GM19240 (cell line): Measurements from ENCODE around the gene SPAG9.
"Not testable (repeated sequence)": the region's sequence is repeated elsewhere in the genome, so short reads cannot be mapped to it uniquely, and the experiment has no call there.

ENCODE experiments used
- DNase-seq: peaks from one replicate; pipeline ENCODE4 v3.0.0; 2011; ENCODE audit warnings: low spot score; ENCODE audit not compliant: insufficient read length

Gene SPAG9

DNA sequence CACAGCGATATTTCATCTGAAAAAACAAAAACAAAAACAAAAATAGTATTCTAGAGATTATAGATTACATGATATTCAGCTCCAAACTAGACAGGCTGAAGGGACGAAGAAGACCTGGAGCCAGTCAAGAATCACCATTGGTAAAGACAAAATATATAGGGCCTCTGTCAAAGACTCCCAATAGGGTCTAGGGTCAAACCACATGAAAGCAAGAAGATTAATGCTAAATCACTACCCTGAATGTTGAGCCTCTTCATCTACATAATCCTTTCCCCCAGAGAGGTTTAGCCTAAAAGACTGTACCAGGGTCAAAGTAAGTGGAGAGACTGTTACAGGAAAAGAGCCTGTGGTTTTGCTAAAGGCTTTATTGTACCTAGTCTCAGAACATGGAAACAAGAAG is 21.9 kb upstream of the SPAG9 start:
- DNase-seq, result no peak

- no peak for DNase-seq
Measured at GRCh38 chr17:51135956-51136355, 15.3 kb upstream of the SPAG9 start.

GRCh38 chr17:51133365-51133764 is 12.7 kb upstream of the SPAG9 start:
- no peak for DNase-seq

DNA sequence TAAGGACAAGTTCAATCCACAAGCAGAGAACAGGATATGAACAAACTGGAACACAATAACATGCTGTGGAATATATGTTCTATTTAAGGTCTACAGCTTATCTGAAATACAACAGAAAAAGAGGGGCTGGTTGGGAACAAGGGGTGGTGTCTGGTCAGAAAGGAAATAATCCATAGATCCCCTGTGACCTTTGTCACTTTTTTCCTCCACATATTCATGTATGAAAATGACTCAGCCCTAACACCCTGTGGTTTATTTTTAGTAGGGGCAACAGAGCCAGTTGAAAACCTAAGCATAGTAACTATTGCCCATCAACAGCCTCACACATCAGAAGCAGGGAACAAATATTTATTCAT is 12.3 kb upstream of the SPAG9 start:
- no peak for DNase-seq

DNA sequence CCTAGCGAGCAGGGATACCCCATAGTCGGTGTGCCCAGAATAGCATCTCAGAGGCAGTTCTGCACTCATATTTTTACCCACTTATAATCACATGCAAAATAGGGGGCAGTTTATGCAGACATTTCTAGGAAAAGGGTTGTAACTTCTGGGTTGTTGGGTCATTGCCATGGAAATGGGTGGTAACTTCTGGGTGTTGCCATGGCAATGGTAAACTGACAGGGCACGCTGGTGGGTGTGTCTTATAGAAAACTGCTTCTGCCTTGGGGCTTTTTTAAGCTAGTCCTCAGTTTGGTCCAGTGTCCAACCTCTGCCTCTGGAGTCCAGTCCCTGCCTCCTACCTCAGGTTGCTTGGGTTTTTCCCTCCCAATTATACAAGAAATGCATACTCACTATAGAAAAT is 7.4 kb upstream of the SPAG9 start:
- no peak for DNase-seq

DNA sequence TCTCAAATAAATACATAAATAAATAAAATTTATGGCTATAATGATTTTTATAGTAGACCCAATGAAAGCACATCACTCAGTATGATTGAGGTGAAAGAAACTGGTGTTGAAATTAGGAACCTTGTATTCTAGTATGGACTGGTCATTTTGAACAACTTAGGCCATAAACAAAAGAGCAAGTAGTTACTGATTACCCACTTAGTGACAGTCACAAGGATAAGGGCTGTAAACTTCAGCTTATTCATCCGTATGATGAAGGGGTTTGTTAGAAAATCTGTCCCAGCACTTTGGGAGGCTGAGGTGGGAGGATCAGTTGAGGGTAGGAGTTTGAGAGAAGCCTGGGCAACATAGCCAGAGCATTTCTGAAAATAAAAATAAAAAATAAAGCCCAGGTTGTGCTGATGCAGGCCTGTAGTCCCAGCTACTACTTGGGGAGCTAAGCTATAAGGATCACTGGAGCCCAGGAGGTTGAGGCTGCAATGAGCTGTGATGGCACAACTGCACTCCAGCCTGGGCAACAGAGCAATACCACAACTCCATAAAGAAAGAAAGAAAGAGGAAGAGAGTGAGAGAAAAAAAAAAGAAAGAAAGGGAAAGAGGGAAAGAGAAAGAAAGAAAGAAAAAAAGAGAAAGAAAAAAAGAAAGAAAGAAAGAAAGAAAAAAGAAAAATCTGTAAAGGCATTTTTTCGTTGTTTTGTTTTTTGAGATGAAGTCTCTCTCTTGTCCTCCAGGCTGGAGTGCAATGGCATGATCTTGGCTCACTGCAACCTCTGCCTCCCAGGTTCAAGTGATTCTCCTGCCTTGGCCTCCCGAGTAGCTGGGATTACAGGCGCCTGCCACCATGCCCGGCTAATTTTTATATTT is 4.2 kb upstream of the SPAG9 start:
- no peak for DNase-seq

- DNase-seq, result not testable (repeated sequence)
Measured at GRCh38 chr17:51122473-51123115, 1.9 kb upstream of the SPAG9 start.

- peak; percentile 49 for DNase-seq
Measured at GRCh38 chr17:51121620-51122472, 1.2 kb upstream of the SPAG9 start.

GRCh38 chr17:51120357-51120738 is 320 bp downstream of the SPAG9 start:
- DNase-seq, result peak; percentile 26

GRCh38 chr17:51119415-51120356 is 982 bp downstream of the SPAG9 start:
- DNase-seq, result peak; percentile 18

DNA sequence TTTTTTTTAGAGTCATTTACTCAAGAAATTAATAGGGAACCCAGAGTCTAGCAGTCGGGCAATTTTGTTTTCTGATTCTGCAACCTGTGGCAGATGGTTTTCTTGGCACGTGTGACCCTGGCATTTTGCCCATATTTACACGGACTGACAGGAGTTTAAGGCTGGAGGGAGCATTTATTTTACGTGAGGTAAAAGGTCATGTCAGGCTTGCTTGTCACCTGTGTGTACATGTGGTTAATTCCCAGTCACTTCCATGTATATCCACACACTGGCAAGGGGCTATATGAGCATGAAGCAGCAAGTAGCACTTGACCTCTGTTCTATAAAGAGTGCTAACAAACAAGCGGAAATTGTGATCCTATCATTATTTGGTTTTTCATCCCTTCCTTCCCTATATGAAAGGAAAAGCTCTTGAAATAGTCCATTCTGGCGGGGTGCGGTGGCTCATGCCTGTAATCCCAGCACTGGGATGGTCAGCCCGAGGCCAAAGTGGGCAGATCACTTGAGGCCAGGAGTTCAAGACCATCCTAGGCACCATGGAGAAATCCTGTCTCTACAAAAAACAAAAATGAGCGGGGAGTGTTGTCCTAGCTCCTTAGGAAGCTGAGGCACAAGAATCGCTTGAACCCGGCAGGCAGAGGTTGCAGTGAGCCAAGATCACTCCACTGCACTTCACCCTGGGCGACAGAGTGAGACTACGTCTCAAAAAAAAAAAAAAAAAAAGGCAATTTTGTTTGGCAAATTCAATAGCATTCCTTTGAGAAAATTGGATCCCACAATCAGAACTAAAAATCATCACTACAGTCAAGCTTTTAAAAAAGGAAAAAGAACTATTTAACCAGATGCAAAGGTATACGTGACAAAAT is 2.1 kb downstream of the SPAG9 start:
- DNase-seq, result no peak

DNA sequence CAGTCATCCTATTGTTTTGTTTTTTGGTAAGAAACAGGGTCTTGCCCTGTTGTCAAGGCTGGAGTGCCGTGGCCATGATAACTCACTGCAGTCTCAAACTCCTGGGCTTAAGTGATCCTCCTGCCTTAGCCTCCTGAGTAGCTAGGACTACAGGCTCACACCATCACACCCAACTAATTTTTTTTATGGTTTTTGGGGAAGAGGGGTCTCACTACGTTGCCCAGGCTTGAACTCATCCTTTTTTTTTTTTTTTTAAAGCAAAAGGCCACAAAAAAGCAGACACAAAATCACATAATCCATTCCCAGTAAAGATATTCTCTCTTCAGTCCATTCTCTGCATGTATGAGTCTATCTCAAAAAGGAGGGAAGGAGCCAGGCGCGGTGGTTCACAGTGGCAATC is 5.5 kb downstream of the SPAG9 start:
- no peak for DNase-seq

DNA sequence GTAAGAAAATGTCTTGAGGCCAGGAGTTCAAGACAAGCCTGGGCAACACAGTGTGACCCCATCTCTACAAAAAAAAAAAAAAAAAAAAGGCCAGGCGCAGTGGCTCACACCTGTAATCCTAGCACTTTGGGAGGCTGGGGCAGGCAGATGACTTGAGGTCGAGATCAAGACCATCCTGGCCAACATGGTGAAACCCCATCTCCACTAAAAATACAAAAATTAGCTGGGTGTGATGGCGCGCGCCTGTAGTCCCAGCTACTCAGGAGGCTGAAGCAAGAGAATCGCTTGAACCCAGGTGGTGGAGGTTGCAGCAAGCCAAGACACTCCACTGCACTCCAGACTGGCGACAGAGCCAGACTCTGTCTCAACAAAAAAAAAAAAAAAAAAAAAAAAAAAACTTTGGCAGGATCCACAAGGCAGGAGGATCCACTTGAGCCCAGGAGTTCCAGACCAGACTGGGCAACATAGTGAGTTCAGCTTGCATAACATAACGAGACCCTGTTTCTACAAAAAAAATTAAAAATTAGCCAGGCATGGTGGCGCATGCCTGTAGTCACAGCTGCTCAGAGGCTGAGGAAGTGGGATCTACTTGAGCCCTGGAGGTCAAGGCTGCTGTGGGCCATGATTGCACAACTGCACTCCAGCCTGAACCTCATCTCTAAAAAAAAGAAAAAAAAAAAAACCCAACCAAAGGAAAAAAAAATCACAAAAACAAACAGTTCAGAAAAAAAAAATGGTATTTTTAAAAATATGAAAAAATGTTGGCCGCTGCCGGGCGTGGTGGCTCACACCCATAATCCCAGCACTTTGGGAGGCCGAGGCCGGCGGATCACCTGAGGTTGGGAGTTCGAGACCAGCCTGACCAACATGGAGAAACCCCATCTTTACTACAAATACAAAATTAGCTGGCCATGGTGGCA is 8.1 kb downstream of the SPAG9 start:
- not testable (repeated sequence) for DNase-seq

DNA sequence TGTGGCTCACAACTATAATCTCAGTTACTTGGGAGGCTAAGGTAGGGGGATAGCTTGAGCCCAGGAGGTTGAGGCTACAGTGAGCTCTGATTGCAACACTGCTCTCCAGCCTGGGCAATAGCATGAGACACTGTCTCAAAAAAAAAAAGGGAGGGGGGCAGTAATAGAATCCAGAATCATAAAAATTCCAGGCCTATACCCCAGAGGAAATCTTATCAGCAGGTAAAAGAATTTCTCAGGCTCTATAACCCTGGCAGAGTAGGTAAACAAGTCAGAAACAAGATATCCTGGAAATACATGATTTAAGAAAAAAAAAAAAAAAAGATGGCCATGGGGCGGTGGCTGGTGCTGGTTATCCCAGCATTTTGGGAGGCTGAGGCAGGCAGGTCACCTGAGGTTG is 12.9 kb downstream of the SPAG9 start:
- DNase-seq, result no peak

GRCh38 chr17:51103451-51103850 is 17.2 kb downstream of the SPAG9 start:
- no peak for DNase-seq

DNA sequence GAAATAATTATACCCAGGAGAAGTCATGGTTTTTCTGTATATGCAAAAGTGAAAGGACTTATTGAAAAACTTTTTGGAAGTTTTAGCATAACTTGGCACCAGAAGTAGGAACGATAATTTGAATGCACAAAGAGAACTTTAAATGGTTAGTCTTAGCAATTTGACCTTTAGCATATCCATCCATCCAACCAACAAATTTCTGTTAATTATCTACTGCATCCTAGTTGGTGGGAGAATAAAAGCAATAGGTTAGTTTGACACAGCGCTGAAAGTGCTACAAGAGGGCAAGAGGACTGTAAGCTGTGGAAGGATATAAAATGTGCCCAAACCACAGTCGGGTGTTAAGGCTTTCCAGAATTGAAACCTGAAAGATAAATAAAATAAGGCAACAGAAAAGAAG is 17.6 kb downstream of the SPAG9 start:
- no peak for DNase-seq

DNA sequence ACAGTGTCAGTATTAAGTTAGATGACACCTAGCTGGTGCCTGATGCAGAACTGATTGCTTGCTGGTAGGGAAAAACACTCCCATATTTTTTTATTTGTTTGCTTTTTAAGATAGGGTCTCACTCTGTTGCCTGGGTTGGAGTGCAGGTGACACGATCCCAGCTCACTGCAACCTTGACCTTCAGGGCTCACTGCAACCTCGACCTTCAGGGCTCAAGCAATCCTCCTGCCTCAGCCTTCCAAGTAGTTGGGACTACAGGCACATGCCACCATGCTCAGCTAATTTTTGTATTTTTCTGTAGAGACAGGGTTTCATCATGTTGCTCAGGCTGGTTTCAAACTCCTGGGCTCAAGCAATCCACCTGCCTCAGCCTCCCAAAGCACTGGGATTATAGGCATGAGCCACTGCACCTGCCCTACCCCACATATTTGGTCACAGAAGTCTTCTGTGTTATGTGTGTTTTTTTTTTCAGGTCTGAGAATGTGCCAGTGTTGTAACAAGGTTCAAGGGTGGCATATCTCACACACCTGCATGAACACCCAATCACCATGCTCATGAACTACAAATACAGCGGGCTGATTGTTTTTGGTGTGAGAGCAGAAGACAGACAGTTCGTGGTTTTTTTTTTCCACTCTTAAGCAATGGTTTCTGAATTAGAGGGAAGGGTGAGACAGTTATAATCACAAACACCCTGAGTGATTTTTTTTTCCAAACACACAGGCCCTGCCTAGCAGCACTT is 22.8 kb downstream of the SPAG9 start:
- no peak for DNase-seq

GRCh38 chr17:51091635-51092034 is 29.0 kb downstream of the SPAG9 start:
- DNase-seq, result no peak
